GM06990 (cell line): Measurements from ENCODE around the gene YPEL5.

Source experiments
- DNase-seq: peaks from one replicate; pipeline ENCODE4 v3.0.0-alpha.2; 2011; ENCODE audit not compliant: insufficient read length; ENCODE audit errors: extremely low read depth
- H3K27me3 ChIP-seq: replicated peaks from 2 replicates; pipeline ENCODE4 v1.6.0; 2011; ENCODE audit warnings: low read length; ENCODE audit not compliant: control insufficient read depth, insufficient read depth
- H3K36me3 ChIP-seq: 2 replicates; pipeline ENCODE4 v1.5.1; 2011; ENCODE audit warnings: low read length; ENCODE audit not compliant: control insufficient read depth, insufficient read depth
- H3K4me3 ChIP-seq: replicated peaks from 2 replicates; pipeline ENCODE4 v1.5.1; 2011; ENCODE audit warnings: low read depth, mild to moderate bottlenecking, control low read depth, low read length
- TF ChIP-seq, protein P1 (sequence below): IDR thresholded peaks from 2 replicates; pipeline ENCODE4 v1.5.1; 2011; ENCODE audit warnings: low read length, control low read depth, mild to moderate bottlenecking, inconsistent platforms; ENCODE audit not compliant: insufficient read depth, poor library complexity, severe bottlenecking

The YPEL5 gene

DNA sequence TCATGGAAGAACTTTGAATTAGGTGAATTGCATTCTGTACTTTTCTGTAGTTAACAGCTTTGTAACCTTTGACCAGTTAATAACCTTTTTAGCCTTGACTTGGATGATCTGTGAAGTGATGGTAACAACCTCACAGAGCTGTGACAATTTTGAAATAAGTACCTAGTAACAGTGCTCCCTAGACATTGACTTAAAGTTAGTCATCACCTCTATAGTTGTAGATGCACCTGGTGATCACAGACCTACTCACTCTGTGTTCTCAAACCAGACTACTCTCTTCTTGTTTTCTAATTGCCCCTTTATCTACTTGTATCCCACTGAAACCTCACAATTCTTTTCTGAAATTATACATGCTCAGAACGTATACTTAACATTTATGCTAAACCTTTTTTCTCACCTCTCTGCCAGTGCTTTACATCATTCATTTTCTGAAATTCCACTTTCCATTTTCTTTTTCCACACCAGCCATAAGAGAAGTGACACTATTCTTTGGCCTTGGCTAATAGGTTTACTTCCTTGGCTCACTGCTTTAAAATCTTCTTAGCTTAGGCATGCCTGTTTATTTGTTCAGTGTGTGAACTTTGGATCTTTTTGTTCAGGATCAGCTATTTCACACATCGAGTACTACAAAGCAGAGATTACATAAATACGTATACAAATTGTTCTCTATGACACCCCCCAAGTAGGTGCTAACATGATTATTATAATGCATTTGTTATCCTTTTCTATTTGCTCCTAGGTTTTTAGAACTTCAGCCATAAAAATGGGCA is 9.3 kb downstream of the YPEL5 start:
- TF ChIP-seq, protein P1, sequence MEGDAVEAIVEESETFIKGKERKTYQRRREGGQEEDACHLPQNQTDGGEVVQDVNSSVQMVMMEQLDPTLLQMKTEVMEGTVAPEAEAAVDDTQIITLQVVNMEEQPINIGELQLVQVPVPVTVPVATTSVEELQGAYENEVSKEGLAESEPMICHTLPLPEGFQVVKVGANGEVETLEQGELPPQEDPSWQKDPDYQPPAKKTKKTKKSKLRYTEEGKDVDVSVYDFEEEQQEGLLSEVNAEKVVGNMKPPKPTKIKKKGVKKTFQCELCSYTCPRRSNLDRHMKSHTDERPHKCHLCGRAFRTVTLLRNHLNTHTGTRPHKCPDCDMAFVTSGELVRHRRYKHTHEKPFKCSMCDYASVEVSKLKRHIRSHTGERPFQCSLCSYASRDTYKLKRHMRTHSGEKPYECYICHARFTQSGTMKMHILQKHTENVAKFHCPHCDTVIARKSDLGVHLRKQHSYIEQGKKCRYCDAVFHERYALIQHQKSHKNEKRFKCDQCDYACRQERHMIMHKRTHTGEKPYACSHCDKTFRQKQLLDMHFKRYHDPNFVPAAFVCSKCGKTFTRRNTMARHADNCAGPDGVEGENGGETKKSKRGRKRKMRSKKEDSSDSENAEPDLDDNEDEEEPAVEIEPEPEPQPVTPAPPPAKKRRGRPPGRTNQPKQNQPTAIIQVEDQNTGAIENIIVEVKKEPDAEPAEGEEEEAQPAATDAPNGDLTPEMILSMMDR = no peak
- Histone ChIP-seq H3K36me3 (peaks cover 4% of the 10 kb centered on the region), H3K27me3 (no peaks in the 10 kb centered on the region), H3K4me3 (no peak overlapping the region)
- DNase-seq = no peak

- H3K27me3 ChIP-seq = no peaks in the 10 kb centered on the region
- peaks cover 4% of the 10 kb centered on the region for H3K36me3 ChIP-seq
- no peak overlapping the region for H3K4me3 ChIP-seq
- TF ChIP-seq, protein P1 = no peak
- no peak for DNase-seq
Observed at GRCh38 chr2:30157616-30158015, 10.8 kb downstream of the YPEL5 start.

DNA sequence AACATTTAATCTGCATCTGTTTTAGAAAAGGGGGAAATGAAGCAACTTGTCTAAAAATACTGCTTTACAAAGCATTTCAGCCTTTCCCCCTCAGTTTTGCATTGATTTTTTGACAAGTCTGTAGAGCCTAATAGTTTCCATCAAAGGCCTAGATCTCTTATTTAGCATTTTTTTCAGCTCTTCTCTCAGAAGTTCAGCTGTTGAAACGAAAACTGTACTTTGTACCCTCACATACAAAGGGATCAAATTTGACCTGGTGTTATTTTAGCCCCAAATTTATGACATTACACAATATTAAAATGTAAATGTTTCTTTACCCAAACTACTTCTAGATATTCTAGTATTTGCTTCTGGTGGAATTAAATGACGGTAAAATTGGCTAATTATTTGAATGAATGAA is 13.0 kb downstream of the YPEL5 start:
- no peaks in the 10 kb centered on the region for H3K27me3 ChIP-seq
- TF ChIP-seq, protein P1 = no peak
- no peak overlapping the region for H3K4me3 ChIP-seq
- H3K36me3 ChIP-seq = peaks cover 4% of the 10 kb centered on the region
- DNase-seq = no peak

DNA sequence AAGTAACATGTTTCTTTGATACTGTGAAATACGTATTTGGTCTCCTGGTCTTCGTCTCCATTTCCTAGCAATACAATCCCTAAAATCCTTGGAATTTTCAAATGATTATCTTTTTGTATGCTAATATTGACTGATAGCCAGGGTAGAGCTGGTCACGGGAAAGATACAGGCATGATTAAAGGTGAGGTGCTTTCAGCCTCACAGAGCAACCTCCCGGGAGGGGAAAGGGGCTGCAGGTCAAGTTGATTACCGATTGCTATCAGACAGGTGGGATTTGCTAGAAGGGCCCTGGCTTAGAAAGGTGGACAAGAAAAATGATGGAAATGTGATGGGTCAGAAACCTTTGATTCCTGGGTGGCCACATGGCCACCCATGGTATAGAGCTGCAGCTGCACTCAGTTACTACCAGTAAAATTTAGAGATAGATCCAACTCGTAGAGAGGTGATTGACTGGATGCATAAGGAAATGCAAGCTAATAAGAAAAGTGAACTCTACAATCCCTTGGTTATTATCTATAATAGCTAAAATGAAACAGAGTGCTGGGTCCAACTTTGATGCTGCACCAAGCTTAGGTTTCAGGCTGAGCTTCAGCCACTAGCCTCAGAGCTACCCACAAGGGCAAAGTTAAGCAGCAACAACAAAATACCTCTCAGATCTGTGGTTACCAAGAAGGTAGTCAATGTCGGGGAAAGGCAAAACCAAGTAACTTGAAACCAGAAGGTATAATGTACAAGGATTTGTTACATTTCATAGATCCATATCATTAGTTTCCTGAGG is 15.3 kb downstream of the YPEL5 start:
- TF ChIP-seq, protein P1 = no peak
- no peak overlapping the region for H3K4me3 ChIP-seq
- no peaks in the 10 kb centered on the region for H3K27me3 ChIP-seq
- DNase-seq = no peak
- peaks cover 4% of the 10 kb centered on the region; the same call in 1 of the 2 replicates for H3K36me3 ChIP-seq

DNA sequence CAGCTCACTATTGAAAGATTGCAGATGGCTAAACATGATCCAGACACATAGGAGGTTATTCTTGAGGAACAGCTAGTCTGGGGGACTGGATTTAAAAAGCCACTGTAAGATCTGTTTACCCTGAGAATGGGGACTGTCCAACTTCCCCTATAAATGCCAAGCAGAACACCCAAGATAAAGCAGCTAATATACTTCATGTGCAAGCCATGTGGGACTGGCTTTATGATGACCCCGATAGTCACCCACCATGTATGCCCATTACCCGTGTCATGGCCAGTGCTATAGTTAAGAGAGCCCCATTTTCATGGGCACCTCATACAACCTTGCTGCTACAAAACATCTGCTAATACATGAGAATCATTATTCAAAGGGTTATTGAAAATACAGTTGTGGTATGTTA is 16.0 kb downstream of the YPEL5 start:
- no peak for DNase-seq
- Histone ChIP-seq H3K27me3 (no peaks in the 10 kb centered on the region), H3K36me3 (peaks cover 4% of the 10 kb centered on the region; the same call in 1 of the 2 replicates), H3K4me3 (no peak overlapping the region)
- TF ChIP-seq, protein P1 = no peak
